GM18508 (cell line): Measurements from ENCODE around the gene TADA2A.

Experiments used
- ATAC-seq: cut with Tn5 transposase; IDR thresholded peaks from one replicate; pipeline ENCODE4 v1.9.1; 2021; ENCODE audit warnings: moderate number of reproducible peaks; ENCODE audit not compliant: insufficient read depth, unreplicated experiment

Gene TADA2A

DNA sequence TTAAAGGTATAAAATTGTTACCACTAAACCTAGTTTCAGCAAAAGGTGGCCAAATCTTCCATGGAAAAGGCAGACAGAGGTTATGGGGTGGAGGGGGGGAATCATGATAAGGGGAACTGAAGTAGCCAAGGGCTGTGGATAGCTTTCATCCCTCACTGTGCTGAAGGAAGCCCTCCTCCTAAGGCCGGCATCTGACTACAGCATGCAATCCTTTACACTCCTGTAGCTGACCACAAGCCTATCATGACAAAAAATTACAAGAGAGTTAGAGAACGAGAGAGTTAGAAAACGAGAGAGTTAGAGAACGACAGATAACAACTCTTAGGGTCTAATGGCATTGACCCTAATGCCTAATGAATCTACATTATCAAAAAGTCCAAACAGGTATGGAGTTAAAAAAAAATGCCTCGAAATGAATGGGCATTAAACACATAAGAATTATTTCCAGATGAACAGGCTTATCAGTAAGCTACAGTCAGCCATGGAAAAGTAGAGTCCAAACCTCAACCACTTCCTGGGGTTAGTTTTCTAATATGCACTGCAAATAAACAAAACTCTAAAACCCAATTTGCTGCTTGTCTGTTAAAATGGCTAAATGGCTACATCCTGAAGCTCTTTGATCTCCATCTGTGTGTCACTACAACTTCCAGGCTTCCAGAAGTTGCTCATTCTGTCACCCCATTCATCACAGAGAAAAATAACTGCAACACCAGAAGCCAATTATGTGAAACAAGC is 112.7 kb downstream of the TADA2A start:
- ATAC-seq, result no peak

DNA sequence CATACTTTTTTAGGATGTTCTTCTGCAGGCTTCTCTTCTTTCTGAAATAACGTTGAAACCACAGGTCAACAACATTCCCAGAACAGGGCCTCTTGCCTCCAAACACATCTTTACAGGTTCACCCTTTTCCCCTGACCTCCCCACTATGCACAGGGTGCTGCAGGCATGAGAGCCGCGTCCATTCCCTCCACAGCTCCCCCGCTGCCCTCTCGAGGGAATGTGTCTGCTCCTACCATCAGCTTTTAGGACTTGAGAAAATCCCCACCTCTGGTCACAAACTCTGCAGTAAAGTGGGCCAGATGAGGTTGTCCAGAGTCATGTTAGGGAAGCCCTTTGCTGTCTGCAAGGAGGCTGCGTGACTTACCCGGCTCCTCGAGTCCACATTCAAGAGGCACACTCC is 113.5 kb downstream of the TADA2A start:
- ATAC-seq, result no peak

DNA sequence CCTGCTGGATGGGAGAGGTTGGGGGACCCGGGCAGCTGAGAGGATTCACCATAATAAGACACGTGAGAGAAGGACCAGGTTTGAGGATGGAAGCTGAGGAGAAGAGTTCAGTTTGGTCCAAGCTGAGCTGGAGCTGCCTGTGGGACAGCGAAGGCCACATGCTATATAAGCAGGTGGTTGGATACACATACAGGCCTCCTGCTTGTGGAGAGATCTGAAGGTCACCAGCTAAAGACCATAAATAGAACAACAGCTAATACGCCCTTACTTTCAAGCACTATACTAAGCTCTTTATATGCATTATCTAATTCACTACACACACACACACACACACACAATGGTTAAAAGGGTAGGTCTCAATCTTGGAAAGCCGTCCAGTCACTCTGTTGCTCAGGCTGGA is 115.1 kb downstream of the TADA2A start:
- no peak for ATAC-seq

DNA sequence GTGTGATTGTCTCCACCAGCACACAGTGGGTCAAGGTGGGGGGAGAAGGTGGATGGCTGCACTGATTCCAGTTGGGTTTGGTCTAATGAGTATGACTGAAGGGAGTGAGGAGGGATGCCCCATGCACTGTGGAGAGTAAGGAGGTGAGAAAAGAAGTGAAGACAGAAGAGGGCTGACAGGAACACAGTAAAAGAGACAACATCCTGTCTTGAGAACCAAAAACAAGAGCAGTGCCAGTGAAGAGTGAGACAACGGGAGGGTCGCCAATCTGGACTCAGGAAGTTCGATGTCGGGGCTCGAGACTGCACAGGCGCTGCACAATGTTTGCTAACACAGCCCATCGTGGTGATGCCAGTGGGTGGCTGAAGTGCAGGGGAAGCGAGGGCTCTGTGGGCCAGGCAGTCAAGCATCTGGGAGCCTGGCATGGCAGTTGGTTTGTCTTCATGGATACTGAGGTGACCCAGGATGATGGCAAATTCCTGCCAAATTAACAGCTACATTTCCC is 117.1 kb downstream of the TADA2A start:
- no peak for ATAC-seq

DNA sequence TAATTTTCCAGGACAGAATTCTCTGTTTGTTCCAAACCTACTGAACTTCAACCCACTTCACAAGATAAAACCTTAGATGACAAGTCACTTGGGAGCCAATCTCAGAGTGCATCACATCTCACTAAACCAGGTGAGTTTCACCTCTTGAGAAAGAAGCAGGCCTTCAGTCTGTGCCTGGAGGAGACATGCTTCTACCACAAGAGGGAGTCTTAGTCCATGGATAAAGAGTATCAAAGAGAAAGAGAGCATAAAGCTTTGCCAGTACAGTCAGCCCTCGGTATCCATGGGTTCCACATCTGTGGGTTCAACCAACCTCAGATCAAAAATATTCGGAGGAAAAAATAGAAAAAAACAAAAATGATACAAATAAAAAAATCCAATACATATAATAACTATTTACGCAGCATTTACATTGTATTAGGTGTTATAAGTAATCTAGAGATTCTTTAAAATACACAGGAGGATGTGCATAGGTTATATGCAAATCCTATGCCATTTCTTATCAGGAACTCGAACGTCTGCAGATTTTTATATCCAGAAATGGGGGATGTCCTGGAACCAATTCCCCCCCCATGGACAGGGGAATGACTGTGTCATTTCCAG is 120.7 kb downstream of the TADA2A start:
- ATAC-seq, result no peak
